ENCODE measurements around the gene EMILIN2. TPM values are rescaled to one million over a fixed set of nuclear protein-coding genes. Genes with fewer than 3 reads are reported as not detected.

EMILIN2 gene
- total and polyA plus RNA-seq, 2 of the 13 experiments (the other 11 are each of a cell fraction or from before 2014, with no cell fraction given) = 7.6 to 8.2 TPM

GRCh38 chr18:2818281-2818680 is 28.5 kb upstream of the EMILIN2 start:
- FAIRE-seq (no peak), ATAC-seq (no peak), DNase-seq (ENCODE audit: low spot score) (no peak)
- ChIA-PET CTCF (ENCODE audit: low intra/inter-chr PET ratio, low total read pairs) (no interaction called here), POLR2A (no interaction called here)
- BruUV-seq (replicated peaks) = no TSS peak
- no peaks in the 10 kb centered on the region for H3K4me1 ChIP-seq (ENCODE audit: insufficient read depth, low read length)
- intact Hi-C loops (cut with micrococcal nuclease; ENCODE audit: unreplicated experiment) = no loop called here
- H3K27me3 ChIP-seq (ENCODE audit: control insufficient read depth in 1 of 2, insufficient read depth in 2 of 2, low read length in 2 of 2) = no peaks in the 10 kb centered on the region
- peaks cover 4% of the 10 kb centered on the region; the same call in 1 of the 2 replicates for H3K9me3 ChIP-seq (ENCODE audit: low read length)
- in situ Hi-C loops (cut with HindIII; ENCODE audit: extremely low pct_ligation_motif_present, low pct_unique_long_range_greater_than_20kb) = no loop called here
- no peak for TF ChIP-seq TBX3 (IDR thresholded peaks at IDR 0.05; ENCODE audit: borderline replicate concordance)
- no peak for TF ChIP-seq FOSL2 (CRISPR knock-in tag; IDR thresholded peaks at IDR 0.05)
- no peak for TF ChIP-seq ZNF691 (CRISPR knock-in tag; IDR thresholded peaks at IDR 0.05; ENCODE audit: borderline replicate concordance, low read depth)
- no peak for TF ChIP-seq ZSCAN31 (CRISPR knock-in tag; IDR thresholded peaks at IDR 0.05; ENCODE audit: low read depth)
- no peak for TF ChIP-seq ZNF280B (CRISPR knock-in tag; IDR thresholded peaks at IDR 0.05; ENCODE audit: borderline replicate concordance)
- no peak for TF ChIP-seq ZFX (CRISPR knock-in tag; IDR thresholded peaks at IDR 0.05; ENCODE audit: low read depth)
- no peak for TF ChIP-seq MXD4 (CRISPR knock-in tag; IDR thresholded peaks at IDR 0.05)
- no peak for TF ChIP-seq KDM5B (CRISPR knock-in tag; IDR thresholded peaks at IDR 0.05; ENCODE audit: borderline replicate concordance)
- TF ChIP-seq ZNF781 (CRISPR knock-in tag; IDR thresholded peaks at IDR 0.05; ENCODE audit: borderline replicate concordance, not compliant biosample characterization) = no peak
- TF ChIP-seq GPN1 (CRISPR knock-in tag; IDR thresholded peaks at IDR 0.05; ENCODE audit: borderline replicate concordance) = no peak
- TF ChIP-seq HNRNPUL1 (IDR thresholded peaks at IDR 0.05; ENCODE audit: low read depth, low read length) = no peak
- TF ChIP-seq SAFB2 (CRISPR knock-in tag; IDR thresholded peaks at IDR 0.05; ENCODE audit: borderline replicate concordance, low read depth) = no peak
- TF ChIP-seq ZMAT5 (CRISPR knock-in tag; IDR thresholded peaks at IDR 0.05; ENCODE audit: borderline replicate concordance, low read depth) = no peak
- no peaks in the 10 kb centered on the region for H3K36me3 ChIP-seq (replicated peaks in 1 of 2; ENCODE audit: control insufficient read depth in 1 of 2, insufficient read depth in 2 of 2, low read length in 2 of 2)
- H3K79me2 ChIP-seq (ENCODE audit: insufficient read depth, low read length) = no peaks in the 10 kb centered on the region
- no peak overlapping the region for H3K9ac ChIP-seq (ENCODE audit: insufficient read depth, low read depth, low read length)
- no peak overlapping the region for H3K4me3 ChIP-seq (replicated peaks in 1 of 3; ENCODE audit: insufficient read depth in 1 of 3, low read depth in 2 of 3, low read length in 3 of 3)
- no peak overlapping the region for H3K4me2 ChIP-seq (ENCODE audit: low read depth, low read length)
- no peak overlapping the region for H3K27ac ChIP-seq (ENCODE audit: extremely low read length, insufficient read depth, low read length)
- no peaks in the 10 kb centered on the region for H4K20me1 ChIP-seq (ENCODE audit: insufficient read depth, low read length)
- no peak overlapping the region for H2AFZ ChIP-seq (ENCODE audit: low read length)

All from HepG2 (cell line).